Vagina (tissue), 2 donors: Measurements from ENCODE around the gene SLC26A9.

ENCODE experiments used
- CTCF ChIP-seq, 3 experiments: fragments of 450-650 bp in 2 of 3; fragments of 200-600 bp in 1 of 3; sonication (generic) in 1 of 3; IDR thresholded peaks; one replicate each; pipeline ENCODE4 v1.5.1; 2017 to 2019; ENCODE audit warnings: antibody characterized with exemption in 3 of 3, mild to moderate bottlenecking in 2 of 3, moderate library complexity in 2 of 3
- POLR2A ChIP-seq, 2 donors: fragments of 450-650 bp; IDR thresholded peaks; one replicate each; pipeline ENCODE4 v1.6.1; 2017; ENCODE audit warnings: antibody characterized with exemption in 2 of 2, mild to moderate bottlenecking in 2 of 2, moderate library complexity in 2 of 2
- POLR2AphosphoS5 ChIP-seq, 2 donors: sonication (generic); formaldehyde crosslinking; IDR thresholded peaks; one replicate each; pipeline ENCODE4 v1.9.0; 2017; ENCODE audit warnings: antibody characterized with exemption in 2 of 2, mild to moderate bottlenecking in 2 of 2, low read depth in 1 of 2; ENCODE audit not compliant: insufficient read depth in 1 of 2

DNA sequence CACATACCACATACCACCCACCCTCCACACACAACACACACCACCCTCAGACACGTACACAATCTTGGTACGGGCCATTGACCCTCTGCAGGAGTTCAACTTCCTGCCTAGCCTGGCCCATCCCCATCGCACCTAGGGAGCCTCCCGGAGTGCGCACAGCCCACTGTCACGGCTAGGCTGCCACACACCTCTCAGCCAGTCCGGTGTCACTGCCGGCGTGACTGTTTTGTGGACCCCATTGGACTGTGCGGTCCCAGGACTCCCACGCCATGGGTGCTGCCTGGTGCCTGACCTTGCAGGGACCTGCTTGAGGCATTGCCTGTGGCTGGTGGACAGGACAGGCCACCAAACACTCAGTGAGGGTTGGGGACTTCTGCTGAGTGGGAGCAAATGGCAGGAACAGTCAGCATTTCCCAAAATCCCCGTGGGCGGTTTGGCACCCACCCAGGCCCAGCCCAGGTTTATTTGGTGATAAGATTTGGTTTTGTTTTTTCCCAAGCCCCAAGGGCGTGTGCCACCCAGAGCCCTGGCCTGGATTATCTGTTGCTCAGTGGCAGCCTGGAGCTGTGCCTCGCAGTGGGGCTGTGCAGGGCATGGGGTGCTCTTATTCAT, 32.2 kb upstream of the SLC26A9 start:
- TF ChIP-seq CTCF (IDR thresholded peaks at IDR 0.05) (no peak), POLR2AphosphoS5 (IDR thresholded peaks at IDR 0.05; ENCODE audit: insufficient read depth in 1 of 2, low read depth in 1 of 2) (no peak), POLR2A (IDR thresholded peaks at IDR 0.05) (no peak)
